ENCODE measurements around the gene BTBD16. TPM values are rescaled to one million over a fixed set of nuclear protein-coding genes. Genes with fewer than 3 reads are reported as not detected.

Gene BTBD16
- total and polyA plus RNA-seq, 2 donors (not counting 3 experiments of a cell fraction or from before 2014, with no cell fraction given): 0.04 TPM; not detected in 1

- FAIRE-seq (no peak), DNase-seq (ENCODE audit: low read depth, low spot score) (no peak)
- no TSS peak for BruUV-seq (replicated peaks)
- TF ChIP-seq CTCF (IDR thresholded peaks at IDR 0.05; ENCODE audit: extremely low read depth in 1 of 2, insufficient read depth in 1 of 2, low read depth in 1 of 2, low read length in 2 of 2) (no peak), FOS (IDR thresholded peaks at IDR 0.05; ENCODE audit: borderline replicate concordance, insufficient read depth, low read length) (no peak), GATA2 (IDR thresholded peaks at IDR 0.05; ENCODE audit: insufficient read depth, insufficient read length, low read depth, low read length) (no peak), EZH2 (IDR thresholded peaks at IDR 0.05; ENCODE audit: borderline replicate concordance, low read depth, low read length, severe bottlenecking) (no peak), MYC (IDR thresholded peaks at IDR 0.05; ENCODE audit: low read depth, low read length) (no peak), POLR2AphosphoS5 (IDR thresholded peaks at IDR 0.05; ENCODE audit: insufficient read depth, low read depth, low read length) (no peak), JUN (IDR thresholded peaks at IDR 0.05; ENCODE audit: borderline replicate concordance, insufficient read depth, insufficient read length, low read depth) (no peak), MAX (IDR thresholded peaks at IDR 0.05; ENCODE audit: insufficient read depth, insufficient read length) (no peak), POLR2A (IDR thresholded peaks at IDR 0.05; ENCODE audit: low read depth, low read length) (no peak)
- ChIA-PET CTCF (interaction anchor here (0.7 to 2.1 kb wide), 4 partner anchors 9 to 376 kb away, joined by 3 to 8 read pairs (median 4); no protein-coding TSS in a partner anchor), POLR2A (no interaction called here)
- Histone ChIP-seq H4K20me1 (replicated peaks; ENCODE audit: control insufficient read depth, extremely low read depth, insufficient read depth, low read length) (no peaks in the 10 kb centered on the region), H3K27me3 (ENCODE audit: control insufficient read depth in 2 of 2, insufficient read depth in 2 of 2, low read length in 2 of 2) (no peaks in the 10 kb centered on the region), H3K4me2 (ENCODE audit: insufficient read depth, low read length) (no peak overlapping the region), H3K9me3 (replicated peaks; ENCODE audit: control insufficient read depth, insufficient read depth, low read length) (no peaks in the 10 kb centered on the region), H3K4me3 (replicated peaks in 1 of 3; ENCODE audit: insufficient read depth in 1 of 3, low read depth in 1 of 3, low read length in 3 of 3) (no peak overlapping the region), H3K36me3 (ENCODE audit: control insufficient read depth in 2 of 2, extremely low read depth in 1 of 2, insufficient read depth in 2 of 2, low read length in 2 of 2) (no peaks in the 10 kb centered on the region), H2AFZ (ENCODE audit: low read depth, low read length) (no peak overlapping the region), H3K27ac (ENCODE audit: insufficient read depth, low read depth, low read length) (no peak overlapping the region), H3K9ac (replicated peaks; ENCODE audit: extremely low read depth, insufficient read depth, low read length) (no peak overlapping the region), H3K4me1 (ENCODE audit: control insufficient read depth, extremely low read depth, insufficient read depth, low read length) (no peaks in the 10 kb centered on the region), H3K9me1 (replicated peaks; ENCODE audit: control insufficient read depth, extremely low read depth, insufficient read depth, low read length) (no peaks in the 10 kb centered on the region), H3K79me2 (ENCODE audit: control insufficient read depth, insufficient read depth, low read length) (no peaks in the 10 kb centered on the region)
- intact Hi-C loops (cut with micrococcal nuclease): no loop called here
- dilution Hi-C loops (cut with MboI; ENCODE audit: extremely low pct_ligation_motif_present, low sequenced_read_pairs): loop anchor here (25.0 kb wide), 1 partner anchor 161 kb away; no protein-coding TSS in a partner anchor
Measured at GRCh38 chr10:122276611-122277208, 5.6 kb downstream of the BTBD16 start.
